ENCODE results near the gene KCNQ1. TPM values are rescaled to one million over a fixed set of nuclear protein-coding genes. Genes with fewer than 3 reads are reported as not detected.
A peak's percentile ranks its signal among the peaks of the same experiment; 100 is the strongest.

KCNQ1 gene
- total RNA-seq, 5 donors from 2014 or later (not counting 1 experiment from before 2014, with no cell fraction given), result 20.9 to 32.9 (median 24.0) TPM

DNA sequence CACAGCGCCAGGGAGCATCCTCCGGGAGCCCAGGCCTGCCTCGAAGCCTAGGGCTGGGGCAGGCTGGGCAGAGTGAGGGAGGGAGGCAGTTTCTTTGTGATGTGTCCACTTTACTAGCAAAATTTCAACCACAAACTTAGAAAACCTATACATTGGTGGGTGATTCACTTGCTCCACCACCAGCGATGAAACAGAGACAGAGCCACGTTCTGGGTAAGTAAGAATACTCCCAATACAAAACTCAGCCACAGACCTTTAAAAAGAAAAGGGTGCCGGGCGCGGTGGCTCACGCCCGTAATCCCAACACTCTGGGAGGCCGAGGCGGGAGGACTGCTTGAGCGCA, 418.4 kb downstream of the KCNQ1 start:
- no peaks in the 10 kb centered on the region for H3K36me3 Mint-ChIP-seq
- H3K9me3 Mint-ChIP-seq, result no peaks in the 10 kb centered on the region
- WGBS (ENCODE audit: insufficient coverage), result 81% methylated on average over 3 of the region's 13 CpGs
- POLR2A ChIA-PET, result no interaction called here
- peaks cover under 1 to 1% (median 1%) of the 10 kb centered on the region in 3 donors for H3K4me1 Mint-ChIP-seq
- no peak overlapping the region for H3K27ac ChIP-seq (ENCODE audit: low read length)
- H3K4me3 Mint-ChIP-seq, result no peak overlapping the region
- H3K9me3 ChIP-seq, result no peaks in the 10 kb centered on the region
- peaks cover 2 to 76% of the 10 kb centered on the region in 2 experiments for H3K27me3 ChIP-seq (replicated peaks in 1 of 2; ENCODE audit: control insufficient read depth in 2 of 2, extremely low read depth in 1 of 2, insufficient read depth in 2 of 2, low read length in 1 of 2)
- CTCF ChIA-PET, result no interaction called here
- no peak overlapping the region for H3K27ac Mint-ChIP-seq
- H3K4me3 ChIP-seq (ENCODE audit: control insufficient read depth in 1 of 2, extremely low read depth in 1 of 2, low read length in 1 of 2), result no peak overlapping the region
- peaks cover 34 to 63% of the 10 kb centered on the region in 2 donors for H3K27me3 Mint-ChIP-seq
- peaks cover 0 to 2% of the 10 kb centered on the region in 2 experiments for H3K4me1 ChIP-seq (ENCODE audit: control insufficient read depth in 1 of 2, extremely low read depth in 1 of 2, insufficient read depth in 2 of 2, low read length in 2 of 2)
- DNase-seq (no peak), ATAC-seq (replicated peaks in 1 of 4) (no peak)
- H3K36me3 ChIP-seq (ENCODE audit: control insufficient read depth in 2 of 2, extremely low read depth in 1 of 2, insufficient read depth in 1 of 2, low read length in 1 of 2), result no peaks in the 10 kb centered on the region

DNA sequence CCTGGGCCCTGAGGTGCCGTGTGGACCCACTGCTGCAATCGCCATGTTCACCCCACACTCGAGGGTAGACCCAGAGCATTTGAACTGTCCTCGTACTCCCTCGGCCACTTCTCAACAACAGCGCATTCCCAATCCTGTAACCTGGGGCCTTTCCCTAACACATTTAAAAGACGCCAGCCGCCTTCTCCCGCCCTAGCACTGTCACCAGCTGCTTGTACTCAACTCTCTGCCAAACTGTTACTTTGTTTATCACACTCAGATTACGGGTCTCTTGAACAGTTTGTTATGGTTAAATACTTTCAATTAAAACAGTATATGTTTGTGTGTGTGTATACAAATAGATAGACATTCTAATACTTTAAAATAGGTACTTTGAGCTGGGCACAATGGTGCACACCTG, 420.1 kb downstream of the KCNQ1 start:
- CTCF ChIA-PET, result no interaction called here
- Histone ChIP-seq H3K36me3 (ENCODE audit: control insufficient read depth in 2 of 2, extremely low read depth in 1 of 2, insufficient read depth in 1 of 2, low read length in 1 of 2) (no peaks in the 10 kb centered on the region), H3K4me1 (ENCODE audit: control insufficient read depth in 1 of 2, extremely low read depth in 1 of 2, insufficient read depth in 2 of 2, low read length in 2 of 2) (peaks cover 0 to 7% of the 10 kb centered on the region in 2 experiments), H3K27me3 (replicated peaks in 1 of 2; ENCODE audit: control insufficient read depth in 2 of 2, extremely low read depth in 1 of 2, insufficient read depth in 2 of 2, low read length in 1 of 2) (peaks cover 2 to 80% of the 10 kb centered on the region in 2 experiments), H3K27ac (ENCODE audit: low read length) (no peak overlapping the region), H3K4me3 (ENCODE audit: control insufficient read depth in 1 of 2, extremely low read depth in 1 of 2, low read length in 1 of 2) (no peak overlapping the region), H3K9me3 (no peaks in the 10 kb centered on the region)
- Mint-ChIP-seq H3K9me3 (no peaks in the 10 kb centered on the region), H3K4me3 (no peak overlapping the region), H3K36me3 (no peaks in the 10 kb centered on the region), H3K4me1 (peaks cover 6 to 8% (median 8%) of the 10 kb centered on the region in 3 donors), H3K27me3 (peaks cover 38 to 69% of the 10 kb centered on the region in 2 donors), H3K27ac (peak overlapping the region in 1 of 2 donors; percentile 46)
- POLR2A ChIA-PET, result no interaction called here
- no peak for ATAC-seq (replicated peaks in 1 of 4)
- no peak for DNase-seq
- 88% methylated on average over 6 of the region's 10 CpGs for WGBS (ENCODE audit: insufficient coverage)

DNA sequence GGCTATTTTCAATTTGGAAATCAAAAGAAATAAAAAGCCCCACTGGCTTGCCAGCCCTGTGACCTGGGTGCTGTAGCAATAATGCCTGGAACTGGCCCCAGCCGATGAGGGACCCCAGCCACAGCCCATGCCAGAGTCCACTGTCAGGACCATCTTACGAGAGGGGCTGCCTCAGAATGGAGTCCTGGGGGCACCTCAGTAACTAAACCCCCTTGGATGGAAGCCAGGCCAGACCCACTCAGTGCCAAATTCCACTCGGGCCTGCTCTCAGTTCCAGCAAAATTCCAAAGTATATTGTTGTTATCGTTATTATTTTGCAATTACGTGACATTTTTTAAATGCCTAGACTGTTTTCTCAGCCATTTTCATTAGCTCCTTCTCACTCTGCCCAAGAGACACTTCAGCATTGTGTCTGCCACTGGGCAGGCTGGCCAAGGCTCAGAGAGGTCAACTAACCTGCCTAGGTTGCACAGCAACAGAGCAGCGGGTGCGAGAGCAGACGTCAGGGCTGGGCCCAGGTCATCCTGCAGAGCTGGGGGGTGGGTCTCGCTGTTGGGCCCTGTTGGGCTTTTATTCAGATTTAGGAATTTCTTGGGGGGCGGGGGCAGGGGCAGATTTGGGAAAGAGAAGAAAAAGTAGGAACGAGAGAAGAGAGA, 421.2 kb downstream of the KCNQ1 start:
- DNase-seq (no peak), ATAC-seq (replicated peaks in 1 of 4) (no peak)
- Mint-ChIP-seq H3K9me3 (no peaks in the 10 kb centered on the region), H3K27ac (no peak overlapping the region), H3K4me1 (peaks cover 6 to 10% (median 8%) of the 10 kb centered on the region in 3 donors), H3K36me3 (no peaks in the 10 kb centered on the region), H3K4me3 (no peak overlapping the region), H3K27me3 (peaks cover 36 to 69% of the 10 kb centered on the region in 2 donors)
- H3K4me1 ChIP-seq (ENCODE audit: control insufficient read depth in 1 of 2, extremely low read depth in 1 of 2, insufficient read depth in 2 of 2, low read length in 2 of 2), result peaks cover 0 to 15% of the 10 kb centered on the region in 2 experiments
- H3K36me3 ChIP-seq (ENCODE audit: control insufficient read depth in 2 of 2, extremely low read depth in 1 of 2, insufficient read depth in 1 of 2, low read length in 1 of 2), result no peaks in the 10 kb centered on the region
- WGBS (ENCODE audit: insufficient coverage), result 85% methylated on average over 8 of the region's 11 CpGs
- no peak overlapping the region for H3K4me3 ChIP-seq (ENCODE audit: control insufficient read depth in 1 of 2, extremely low read depth in 1 of 2, low read length in 1 of 2)
- CTCF ChIA-PET, result no interaction called here
- H3K9me3 ChIP-seq, result no peaks in the 10 kb centered on the region
- POLR2A ChIA-PET, result no interaction called here
- no peak overlapping the region for H3K27ac ChIP-seq (ENCODE audit: low read length)
- H3K27me3 ChIP-seq (replicated peaks in 1 of 2; ENCODE audit: control insufficient read depth in 2 of 2, extremely low read depth in 1 of 2, insufficient read depth in 2 of 2, low read length in 1 of 2), result peaks cover 2 to 81% of the 10 kb centered on the region in 2 experiments

DNA sequence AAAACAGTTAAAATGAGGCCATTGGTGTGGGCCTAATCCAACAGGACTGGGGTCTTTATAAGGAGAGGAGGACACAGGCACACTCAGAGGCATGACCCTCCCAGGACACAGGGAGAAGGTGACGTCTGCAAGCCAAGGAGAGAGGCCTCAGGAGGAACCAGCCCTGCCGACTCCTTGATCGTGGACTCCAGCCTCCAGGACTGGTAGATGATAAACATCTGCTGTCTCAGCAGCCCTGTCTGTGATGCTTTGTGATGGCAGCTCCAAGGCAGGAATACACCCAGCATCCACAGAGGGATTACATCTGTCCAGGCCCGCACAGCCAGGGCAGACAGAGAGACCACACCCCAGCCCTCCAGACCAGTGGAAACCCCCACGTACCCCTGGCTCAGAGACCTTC, 422.3 kb downstream of the KCNQ1 start:
- Mint-ChIP-seq H3K4me1 (peaks cover 9 to 20% (median 11%) of the 10 kb centered on the region in 3 donors), H3K4me3 (no peak overlapping the region), H3K36me3 (no peaks in the 10 kb centered on the region), H3K27ac (peak overlapping the region in 1 of 2 donors; percentile 43), H3K27me3 (peaks cover 41 to 71% of the 10 kb centered on the region in 2 donors), H3K9me3 (no peaks in the 10 kb centered on the region)
- DNase-seq, result no peak
- no peak overlapping the region for H3K27ac ChIP-seq (ENCODE audit: low read length)
- CTCF ChIA-PET, result no interaction called here
- no peaks in the 10 kb centered on the region for H3K36me3 ChIP-seq (ENCODE audit: control insufficient read depth in 2 of 2, extremely low read depth in 1 of 2, insufficient read depth in 1 of 2, low read length in 1 of 2)
- H3K27me3 ChIP-seq (replicated peaks in 1 of 2; ENCODE audit: control insufficient read depth in 2 of 2, extremely low read depth in 1 of 2, insufficient read depth in 2 of 2, low read length in 1 of 2), result peaks cover 2 to 81% of the 10 kb centered on the region in 2 experiments
- no peak overlapping the region for H3K4me3 ChIP-seq (ENCODE audit: control insufficient read depth in 1 of 2, extremely low read depth in 1 of 2, low read length in 1 of 2)
- H3K4me1 ChIP-seq (ENCODE audit: control insufficient read depth in 1 of 2, extremely low read depth in 1 of 2, insufficient read depth in 2 of 2, low read length in 2 of 2), result peaks cover 0 to 17% of the 10 kb centered on the region in 2 experiments
- no peak for ATAC-seq (replicated peaks in 1 of 4)
- no peaks in the 10 kb centered on the region for H3K9me3 ChIP-seq
- WGBS (ENCODE audit: insufficient coverage), result 87% methylated on average over 3 of the region's 5 CpGs
- POLR2A ChIA-PET, result no interaction called here

DNA sequence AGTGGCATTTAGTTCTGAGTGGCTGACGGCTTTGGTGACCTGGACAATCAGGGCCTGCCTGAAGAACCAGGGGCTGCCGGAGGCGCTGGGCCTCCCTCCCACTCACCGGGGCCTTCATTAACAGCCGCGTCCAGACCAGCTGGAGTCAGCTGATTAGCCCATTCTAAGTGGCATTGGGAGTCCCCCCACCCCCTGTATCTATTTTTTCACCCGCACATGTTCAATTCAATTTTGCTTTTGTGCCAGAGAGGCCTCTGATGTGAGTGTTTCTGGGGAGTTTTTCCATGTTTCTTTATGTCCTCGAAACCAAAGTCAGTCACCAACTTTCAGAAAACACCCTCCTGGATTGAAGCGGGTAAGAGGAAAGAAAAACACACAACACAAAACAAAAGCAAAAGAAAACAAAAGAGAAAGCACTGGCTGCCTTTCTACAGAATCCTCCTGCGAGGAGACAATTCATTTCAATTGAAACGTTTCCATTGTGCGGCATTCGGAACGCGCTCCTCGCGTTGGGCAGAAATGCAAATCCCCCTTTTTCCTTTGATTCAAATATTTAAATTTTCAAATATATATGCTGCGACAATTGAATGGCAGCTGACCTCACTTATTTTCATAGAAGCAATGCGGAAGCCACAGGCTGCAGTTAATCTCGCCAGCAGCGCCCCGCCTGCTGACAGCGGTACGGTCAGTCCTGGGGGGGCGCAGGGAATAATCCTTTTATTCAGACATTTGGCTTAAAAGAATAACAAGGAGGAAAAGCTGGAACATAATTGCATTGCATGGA, 423.1 kb downstream of the KCNQ1 start:
- no peak overlapping the region for H3K4me3 ChIP-seq (ENCODE audit: control insufficient read depth in 1 of 2, extremely low read depth in 1 of 2, low read length in 1 of 2)
- peaks cover 41 to 73% of the 10 kb centered on the region in 2 donors for H3K27me3 Mint-ChIP-seq
- no peaks in the 10 kb centered on the region for H3K9me3 ChIP-seq
- DNase-seq, result no peak
- H3K4me1 Mint-ChIP-seq, result peaks cover 9 to 20% (median 11%) of the 10 kb centered on the region in 3 donors
- H3K4me1 ChIP-seq (ENCODE audit: control insufficient read depth in 1 of 2, extremely low read depth in 1 of 2, insufficient read depth in 2 of 2, low read length in 2 of 2), result peaks cover 0 to 17% of the 10 kb centered on the region in 2 experiments
- H3K36me3 ChIP-seq (ENCODE audit: control insufficient read depth in 2 of 2, extremely low read depth in 1 of 2, insufficient read depth in 1 of 2, low read length in 1 of 2), result no peaks in the 10 kb centered on the region
- ChIA-PET CTCF (no interaction called here), POLR2A (no interaction called here)
- H3K4me3 Mint-ChIP-seq, result peak overlapping the region in 2 of 3 donors; percentile 17 to 56
- no peaks in the 10 kb centered on the region for H3K9me3 Mint-ChIP-seq
- no peak overlapping the region for H3K27ac Mint-ChIP-seq
- ATAC-seq (replicated peaks in 1 of 4), result no peak
- WGBS (ENCODE audit: insufficient coverage), result 34% methylated on average over 10 of the region's 25 CpGs
- peaks cover 2 to 81% of the 10 kb centered on the region in 2 experiments for H3K27me3 ChIP-seq (replicated peaks in 1 of 2; ENCODE audit: control insufficient read depth in 2 of 2, extremely low read depth in 1 of 2, insufficient read depth in 2 of 2, low read length in 1 of 2)
- no peaks in the 10 kb centered on the region for H3K36me3 Mint-ChIP-seq
- H3K27ac ChIP-seq (ENCODE audit: low read length), result no peak overlapping the region

DNA sequence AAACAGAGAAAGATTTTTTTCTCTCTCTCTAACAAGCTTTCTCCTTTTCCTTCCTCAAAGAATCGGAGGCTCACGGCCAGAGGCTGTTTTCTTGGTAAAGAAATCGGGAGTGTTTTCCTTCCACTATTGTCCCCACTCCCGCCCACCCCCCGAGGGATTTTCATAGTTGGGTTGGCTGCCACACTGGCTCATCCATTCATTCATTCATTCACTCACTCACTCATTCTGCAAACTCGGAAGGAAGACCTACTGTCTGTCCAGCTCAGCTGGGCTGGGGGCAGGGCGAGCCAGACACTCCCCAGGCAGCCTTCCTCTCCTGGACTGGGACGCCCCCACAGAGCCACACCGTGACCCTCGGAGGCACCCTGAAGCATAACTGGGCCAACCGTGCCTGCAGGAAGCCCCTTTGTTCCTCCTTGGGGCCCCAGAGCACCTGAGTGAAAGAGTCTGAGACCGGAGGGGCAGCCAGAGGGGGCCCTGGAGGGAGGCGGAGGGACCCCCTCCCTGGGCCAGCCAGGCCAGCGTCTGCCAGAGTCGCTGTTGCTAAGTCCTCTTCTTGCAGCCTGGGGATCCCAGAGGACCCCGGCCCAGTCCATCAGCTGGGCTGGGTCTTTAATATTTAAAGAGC, 423.8 kb downstream of the KCNQ1 start:
- POLR2A ChIA-PET, result no interaction called here
- no peak for ATAC-seq (replicated peaks in 1 of 4)
- H3K27me3 ChIP-seq (replicated peaks in 1 of 2; ENCODE audit: control insufficient read depth in 2 of 2, extremely low read depth in 1 of 2, insufficient read depth in 2 of 2, low read length in 1 of 2), result peaks cover 0 to 74% of the 10 kb centered on the region in 2 experiments
- DNase-seq, result no peak
- H3K36me3 ChIP-seq (ENCODE audit: control insufficient read depth in 2 of 2, extremely low read depth in 1 of 2, insufficient read depth in 1 of 2, low read length in 1 of 2), result no peaks in the 10 kb centered on the region
- H3K4me1 ChIP-seq (ENCODE audit: control insufficient read depth in 1 of 2, extremely low read depth in 1 of 2, insufficient read depth in 2 of 2, low read length in 2 of 2), result peaks cover 0 to 17% of the 10 kb centered on the region in 2 experiments
- H3K27ac ChIP-seq (ENCODE audit: low read length), result no peak overlapping the region
- peaks cover 37 to 70% of the 10 kb centered on the region in 2 donors for H3K27me3 Mint-ChIP-seq
- H3K9me3 ChIP-seq, result no peaks in the 10 kb centered on the region
- no peaks in the 10 kb centered on the region for H3K9me3 Mint-ChIP-seq
- peak overlapping the region in 2 of 3 donors; percentile 17 to 56 for H3K4me3 Mint-ChIP-seq
- WGBS (ENCODE audit: insufficient coverage), result 5% methylated on average over 11 of the region's 16 CpGs
- CTCF ChIA-PET, result interaction anchor here in 1 of 2 donors (0.7 kb wide), 1 partner anchor 514 kb away, joined by 3 read pairs; no protein-coding TSS in a partner anchor
- H3K4me3 ChIP-seq (ENCODE audit: control insufficient read depth in 1 of 2, extremely low read depth in 1 of 2, low read length in 1 of 2), result no peak overlapping the region
- peak overlapping the region in 1 of 2 donors; percentile 15 for H3K27ac Mint-ChIP-seq
- no peaks in the 10 kb centered on the region for H3K36me3 Mint-ChIP-seq
- peaks cover 9 to 20% (median 11%) of the 10 kb centered on the region in 3 donors for H3K4me1 Mint-ChIP-seq

All from T-cell (primary cell).